ENCODE measurements around the gene MBD1.
"Not testable (repeated sequence)": the region's sequence is repeated elsewhere in the genome, so short reads cannot be mapped to it uniquely, and the experiment has no call there.

MBD1 gene

DNA sequence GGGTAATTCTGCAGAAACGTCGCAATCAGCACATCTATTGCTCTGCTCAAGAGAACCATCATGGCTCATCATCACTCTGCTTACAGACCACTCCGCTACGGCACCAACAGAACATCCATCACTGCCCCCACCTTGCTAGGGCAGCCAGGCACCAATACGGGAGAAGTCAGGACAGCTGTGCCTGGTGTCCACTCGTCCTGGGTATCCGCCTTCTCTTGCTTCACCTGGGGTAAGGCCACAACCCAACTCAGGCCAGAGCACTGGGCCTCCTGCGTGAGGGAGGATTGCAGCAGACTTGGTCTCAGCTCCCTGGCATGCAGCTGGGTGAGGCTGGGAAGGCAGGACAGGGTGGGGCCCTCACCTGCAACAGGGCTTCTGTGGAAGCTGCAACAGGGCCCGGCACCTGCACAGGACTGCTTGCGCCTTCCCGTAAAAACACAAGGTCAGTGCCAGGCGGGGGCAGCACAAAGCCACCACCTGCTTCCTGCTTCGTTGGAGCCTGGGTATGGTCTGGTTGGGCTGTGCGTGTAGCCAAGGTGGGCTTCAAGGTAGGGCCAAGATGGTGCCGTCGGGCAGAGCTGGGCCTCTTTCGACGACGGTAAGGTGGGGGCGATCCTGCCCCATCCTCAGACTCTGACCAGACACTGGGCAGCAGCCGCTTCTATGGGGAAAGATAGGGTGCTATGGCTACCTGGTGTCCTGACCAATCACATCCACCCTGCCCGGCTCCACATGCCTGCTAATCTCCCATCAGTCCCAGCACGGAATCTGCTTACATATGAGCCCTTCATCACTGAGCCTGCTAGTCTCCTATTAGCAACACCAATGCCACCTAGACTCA, 7.9 kb downstream of the MBD1 start:
- DNase-seq (ENCODE audit: low read depth): no peak

DNA sequence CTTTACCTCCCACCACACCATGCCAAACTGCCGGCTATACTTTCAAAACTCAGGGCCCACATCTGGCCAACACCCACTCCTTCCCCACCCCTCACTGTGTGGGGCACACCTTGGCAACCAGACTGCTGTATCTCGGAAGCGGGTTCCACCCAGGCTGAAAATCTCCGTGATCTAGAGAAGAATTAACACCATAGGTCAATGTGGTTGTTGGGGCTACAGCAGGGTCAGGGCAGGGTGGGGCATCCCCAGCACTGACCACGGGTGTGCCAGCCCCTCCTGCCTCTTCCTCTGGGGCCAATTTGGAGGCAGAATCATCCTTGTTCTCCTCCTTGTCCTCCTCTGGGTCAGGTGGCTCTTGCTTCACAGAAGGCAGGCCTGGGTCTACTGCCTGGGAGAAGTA, 8.8 kb downstream of the MBD1 start:
- DNase-seq (ENCODE audit: low read depth): no peak

- DNase-seq (ENCODE audit: low read depth): peak; percentile 72
These were observed 13.1 kb downstream of the MBD1 start for GRCh38 chr18:50268022-50268747.

- DNase-seq (ENCODE audit: low read depth): peak; percentile 89
These were observed 15.0 kb downstream of the MBD1 start, which contains the start of gene CFAP53 for GRCh38 chr18:50266248-50266704. Gene CFAP53 (minus strand): TSS chr18:50266495. CDS start chr18:50266404, 91 bp downstream.

DNA sequence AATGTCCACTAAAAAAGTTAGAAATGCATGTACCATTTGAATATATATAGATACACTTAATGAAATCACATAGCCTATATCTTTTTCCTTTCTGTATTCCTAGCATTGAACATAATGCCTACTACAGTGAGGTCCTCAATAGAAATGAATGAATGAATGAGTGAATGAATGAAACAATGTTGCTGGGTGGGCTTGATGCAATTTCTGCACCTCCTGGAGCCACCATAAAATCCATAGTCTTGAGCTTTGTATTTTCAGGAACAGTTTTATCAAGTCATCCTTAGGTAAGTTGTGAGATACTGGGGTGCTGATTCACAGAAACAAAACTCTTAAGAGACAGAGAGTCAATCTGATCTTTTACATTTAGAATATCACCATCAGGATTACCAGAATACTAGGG, 18.3 kb downstream of the MBD1 start:
- no peak for DNase-seq (ENCODE audit: low read depth)

DNA sequence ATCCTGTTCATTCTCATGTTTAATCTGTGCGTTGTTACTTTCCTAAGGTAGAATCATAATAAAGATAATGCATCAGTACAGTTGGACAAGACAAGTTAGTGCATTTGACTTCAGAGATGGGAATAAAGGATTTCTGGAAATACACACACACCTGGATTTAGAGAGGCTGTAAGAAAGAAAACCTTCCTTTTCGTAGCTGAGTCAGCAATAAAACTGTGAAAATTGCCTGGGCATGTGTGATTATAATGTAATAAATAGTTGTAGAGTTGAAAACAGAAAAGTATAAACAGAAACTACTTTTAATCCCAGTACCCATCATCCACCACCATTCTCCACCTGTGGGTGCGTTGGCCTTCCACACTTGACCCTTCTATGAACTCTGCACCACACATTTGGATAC, 30.4 kb downstream of the MBD1 start:
- no peak for DNase-seq (ENCODE audit: low read depth)

DNA sequence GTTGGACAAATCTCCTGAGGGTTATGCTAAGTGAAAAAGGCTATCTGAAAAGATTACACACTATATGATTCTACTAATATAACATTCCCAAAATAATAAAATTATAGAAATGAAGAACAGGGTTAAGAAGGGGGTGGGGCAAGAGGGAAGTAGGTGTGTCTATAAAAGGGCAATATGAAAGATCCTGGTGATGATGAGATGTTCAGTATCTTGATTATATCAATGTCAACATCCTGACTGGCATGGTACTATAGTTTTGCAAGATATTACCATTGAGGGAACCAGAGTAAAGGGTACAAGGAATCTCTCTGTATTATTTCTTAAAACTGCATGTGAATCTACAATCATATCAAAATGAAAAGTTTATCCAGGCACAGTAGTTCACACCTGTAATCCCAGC, 31.7 kb downstream of the MBD1 start:
- no peak for DNase-seq (ENCODE audit: low read depth)

- no peak for DNase-seq (ENCODE audit: low read depth)
These were observed 33.8 kb downstream of the MBD1 start for GRCh38 chr18:50247561-50247960.

DNA sequence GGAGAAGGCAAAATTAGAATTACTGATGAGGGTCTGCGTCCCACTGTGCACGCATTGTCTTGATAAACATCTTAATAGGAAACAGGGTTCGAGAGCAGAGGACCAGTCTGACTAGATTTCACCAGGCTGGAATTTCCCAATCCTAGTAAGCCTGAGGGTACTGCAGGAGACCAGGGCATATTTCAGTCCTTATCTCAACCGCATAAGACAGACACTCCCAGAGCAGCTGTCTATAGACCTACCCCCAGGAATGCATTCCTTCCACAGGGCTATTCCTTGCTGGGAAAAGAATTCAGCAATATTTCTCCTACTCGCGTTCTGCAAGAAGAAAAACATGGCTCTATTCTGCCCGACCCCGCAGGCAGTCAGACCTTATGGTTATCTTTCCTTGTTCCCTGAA, 39.6 kb downstream of the MBD1 start:
- DNase-seq (ENCODE audit: low read depth): not testable (repeated sequence)

DNA sequence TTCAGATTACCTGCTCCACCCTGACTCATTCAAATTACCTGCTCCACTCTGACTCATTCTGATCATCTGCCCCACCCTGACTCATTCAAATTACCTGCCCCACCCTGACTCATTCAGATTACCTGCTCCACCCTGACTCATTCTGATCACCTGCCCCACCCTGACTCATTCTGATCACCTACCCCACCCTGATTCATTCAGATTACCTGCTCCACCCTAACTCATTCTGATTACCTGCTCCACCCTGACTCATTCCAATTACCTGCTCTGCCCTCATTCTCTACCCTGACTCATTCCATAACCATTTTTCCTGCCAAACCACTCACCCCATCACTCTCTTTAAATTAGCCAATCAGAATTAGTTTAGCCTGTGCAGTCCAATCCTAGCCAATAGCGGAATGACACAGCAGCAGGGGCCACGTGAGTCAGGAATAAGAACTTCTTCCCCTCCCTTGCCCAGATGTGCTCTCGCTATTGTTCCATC, 41.2 kb downstream of the MBD1 start:
- DNase-seq (ENCODE audit: low read depth): no peak

- no peak for DNase-seq (ENCODE audit: low read depth)
These were observed 48.9 kb downstream of the MBD1 start for GRCh38 chr18:50232419-50232818.

DNA sequence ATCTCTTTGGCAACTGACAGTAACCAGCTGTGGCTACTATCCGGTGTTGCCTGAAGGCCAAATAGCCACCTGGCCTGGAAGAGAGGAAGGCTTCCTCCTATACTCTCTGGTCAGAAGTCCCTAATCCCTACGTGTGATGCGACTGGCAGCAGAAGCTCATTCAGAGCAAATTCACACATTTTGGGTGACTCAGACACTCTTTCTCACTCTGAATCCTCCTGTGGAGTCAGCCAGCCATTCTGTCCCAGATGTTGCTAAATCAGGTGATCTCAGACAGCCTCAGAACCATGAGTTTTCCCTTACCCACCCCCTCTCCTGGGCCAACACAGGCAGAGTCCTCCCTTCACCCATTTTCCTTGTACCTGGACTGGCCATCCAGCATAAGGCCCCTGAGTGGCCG, 49.7 kb downstream of the MBD1 start:
- DNase-seq (ENCODE audit: low read depth): no peak

DNA sequence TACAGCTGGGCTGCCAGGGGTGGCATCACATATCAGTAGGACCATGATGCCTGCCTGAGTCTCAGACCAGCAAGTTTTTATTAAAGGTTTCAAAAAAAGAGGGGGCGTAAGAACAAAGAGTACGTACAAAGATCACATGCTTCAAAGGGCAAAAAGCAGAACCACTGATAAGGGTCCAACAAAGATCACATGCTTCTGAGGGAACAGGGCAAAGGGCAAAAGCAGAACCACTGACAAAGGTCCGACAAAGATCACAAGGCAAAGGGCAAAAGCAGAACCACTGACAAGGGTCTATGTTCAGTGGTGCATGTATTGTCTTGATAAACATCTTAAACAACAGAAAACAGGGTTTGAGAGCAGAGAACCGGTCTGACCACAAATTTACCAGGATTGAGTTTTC, 61.1 kb downstream of the MBD1 start:
- DNase-seq (ENCODE audit: low read depth): not testable (repeated sequence)
